ENCODE results near the gene RRBP1. TPM values are rescaled to one million over a fixed set of nuclear protein-coding genes. Genes with fewer than 3 reads are reported as not detected.
"Not testable (repeated sequence)": the region's sequence is repeated elsewhere in the genome, so short reads cannot be mapped to it uniquely, and the experiment has no call there.

RRBP1 gene
- total RNA-seq, 2 donors from 2014 or later: 191 to 212 TPM

DNA sequence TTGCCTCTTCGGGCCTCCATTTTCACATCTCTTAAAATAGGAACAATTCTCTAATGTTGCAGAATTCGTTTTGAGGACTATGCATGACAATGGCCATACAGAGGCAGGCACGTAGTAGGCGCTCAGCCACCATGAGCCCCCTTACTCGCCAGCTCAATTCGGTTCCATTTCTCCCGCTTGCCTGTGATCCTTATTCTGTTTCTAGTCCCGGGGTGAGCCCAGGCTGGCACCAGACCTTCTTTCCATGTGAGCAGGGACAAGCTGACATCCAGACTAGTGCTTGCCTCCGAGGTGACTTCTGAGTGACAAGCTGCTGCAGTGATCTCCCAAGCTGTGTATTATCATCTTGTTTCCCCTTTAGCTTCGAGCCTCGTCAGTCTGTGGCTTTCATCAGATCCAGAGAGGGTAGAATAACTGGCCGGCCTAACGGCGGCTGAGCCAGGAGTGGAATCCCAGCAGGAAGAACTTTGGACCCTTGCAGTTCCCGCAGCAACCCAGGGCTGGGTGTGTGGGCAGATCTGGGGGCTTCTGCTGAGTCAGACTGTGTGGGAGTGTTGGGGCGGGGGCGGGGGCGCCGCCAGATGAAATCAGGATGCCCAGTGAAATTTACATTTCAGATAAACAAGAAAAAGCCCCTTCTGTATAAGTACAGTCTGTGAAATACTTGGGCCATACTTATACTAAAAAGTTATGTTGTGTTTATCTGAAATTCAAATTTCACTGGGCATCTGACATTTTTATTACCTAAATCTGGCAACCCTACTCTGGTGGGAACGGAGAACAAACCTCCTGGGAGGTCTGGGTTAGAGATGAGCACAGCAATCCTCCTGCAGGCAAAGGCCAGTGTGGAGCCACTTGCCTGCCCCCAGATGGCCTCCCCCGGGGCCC, 28.6 kb upstream of the RRBP1 start:
- Histone ChIP-seq H3K4me3 (ENCODE audit: low read length) (no peak overlapping the region), H3K27ac (ENCODE audit: low read depth, low read length) (peak overlapping the region; percentile 7), H3K27me3 (ENCODE audit: control insufficient read depth, insufficient read depth, low read length, poor library complexity, severe bottlenecking) (no peaks in the 10 kb centered on the region), H3K36me3 (ENCODE audit: control insufficient read depth, insufficient read depth, low read length) (no peaks in the 10 kb centered on the region), H3K9ac (ENCODE audit: extremely low read depth, low read length, poor library complexity, severe bottlenecking) (no peak overlapping the region), H3K4me1 (ENCODE audit: control insufficient read depth, insufficient read depth, low read length) (peaks cover 23% of the 10 kb centered on the region), H3K9me3 (ENCODE audit: control insufficient read depth, low read length) (no peaks in the 10 kb centered on the region)
- H3K4me1 Mint-ChIP-seq: peaks cover 30% of the 10 kb centered on the region
- TF ChIP-seq, protein P1, sequence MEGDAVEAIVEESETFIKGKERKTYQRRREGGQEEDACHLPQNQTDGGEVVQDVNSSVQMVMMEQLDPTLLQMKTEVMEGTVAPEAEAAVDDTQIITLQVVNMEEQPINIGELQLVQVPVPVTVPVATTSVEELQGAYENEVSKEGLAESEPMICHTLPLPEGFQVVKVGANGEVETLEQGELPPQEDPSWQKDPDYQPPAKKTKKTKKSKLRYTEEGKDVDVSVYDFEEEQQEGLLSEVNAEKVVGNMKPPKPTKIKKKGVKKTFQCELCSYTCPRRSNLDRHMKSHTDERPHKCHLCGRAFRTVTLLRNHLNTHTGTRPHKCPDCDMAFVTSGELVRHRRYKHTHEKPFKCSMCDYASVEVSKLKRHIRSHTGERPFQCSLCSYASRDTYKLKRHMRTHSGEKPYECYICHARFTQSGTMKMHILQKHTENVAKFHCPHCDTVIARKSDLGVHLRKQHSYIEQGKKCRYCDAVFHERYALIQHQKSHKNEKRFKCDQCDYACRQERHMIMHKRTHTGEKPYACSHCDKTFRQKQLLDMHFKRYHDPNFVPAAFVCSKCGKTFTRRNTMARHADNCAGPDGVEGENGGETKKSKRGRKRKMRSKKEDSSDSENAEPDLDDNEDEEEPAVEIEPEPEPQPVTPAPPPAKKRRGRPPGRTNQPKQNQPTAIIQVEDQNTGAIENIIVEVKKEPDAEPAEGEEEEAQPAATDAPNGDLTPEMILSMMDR (conservative IDR thresholded peaks at IDR 0.05): no peak
- H3K9me3 Mint-ChIP-seq: no peaks in the 10 kb centered on the region
- H3K4me3 Mint-ChIP-seq: no peak overlapping the region
- no peak for DNase-seq
- H3K36me3 Mint-ChIP-seq (ENCODE audit: low read depth): no peaks in the 10 kb centered on the region
- whole genome bisulfite sequencing, 2 experiments (ENCODE audit: insufficient coverage in 1 of 2, insufficient read length in 1 of 2): 51 to 76% methylated on average over 8 to 21 of the region's 21 CpGs
- H3K27ac Mint-ChIP-seq: no peak overlapping the region
- H3K27me3 Mint-ChIP-seq (ENCODE audit: insufficient read depth): no peaks in the 10 kb centered on the region

DNA sequence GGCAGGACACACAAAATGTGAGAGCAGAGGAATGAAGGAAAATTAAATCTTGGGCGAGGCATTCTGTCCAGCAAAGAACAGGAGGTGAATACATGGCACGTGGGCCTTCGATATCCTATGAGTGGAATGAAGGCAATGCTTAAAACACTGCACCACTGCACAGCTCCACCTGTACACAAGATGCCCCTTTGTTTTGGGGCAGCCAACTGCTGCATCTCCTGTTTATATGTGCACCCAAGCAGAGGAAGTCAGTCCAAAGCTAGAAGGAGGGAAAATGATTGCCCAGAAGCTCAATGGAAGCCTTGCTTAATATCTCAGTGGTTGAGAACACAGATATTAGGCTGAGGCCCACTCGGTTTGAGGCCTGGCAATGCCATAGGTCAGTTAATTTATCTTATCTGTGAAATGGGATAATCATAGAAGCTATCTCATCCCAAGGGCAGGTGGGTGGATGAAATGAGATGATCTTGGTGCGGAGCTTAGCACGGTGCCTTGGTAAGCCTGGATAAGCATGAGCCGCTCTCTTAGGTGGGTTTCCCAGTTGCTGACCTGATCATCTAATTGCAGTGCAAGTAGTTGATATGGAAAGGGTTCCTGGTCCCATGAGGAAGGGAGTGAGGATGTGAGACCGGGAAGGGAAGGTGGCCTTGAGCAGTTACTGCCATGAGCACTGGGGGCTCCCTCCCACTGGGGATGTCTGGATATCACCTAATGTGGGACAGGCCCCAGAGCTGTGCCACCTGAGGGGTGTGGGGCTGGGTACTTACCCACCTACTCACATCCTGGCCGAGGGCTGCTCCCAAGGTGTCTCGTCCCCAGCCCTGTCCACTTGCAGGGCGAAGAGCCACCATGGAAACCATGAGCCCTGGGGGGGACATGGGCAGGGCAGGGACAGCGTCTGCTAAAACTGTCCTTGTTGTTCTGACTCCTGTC, 27.6 kb upstream of the RRBP1 start:
- no peak overlapping the region for H3K4me3 Mint-ChIP-seq
- H3K9ac ChIP-seq (ENCODE audit: extremely low read depth, low read length, poor library complexity, severe bottlenecking): no peak overlapping the region
- peaks cover 30% of the 10 kb centered on the region for H3K4me1 Mint-ChIP-seq
- TF ChIP-seq, protein P1 (conservative IDR thresholded peaks at IDR 0.05): no peak
- peaks cover 23% of the 10 kb centered on the region for H3K4me1 ChIP-seq (ENCODE audit: control insufficient read depth, insufficient read depth, low read length)
- 88 to 97% methylated on average over 6 to 12 of the region's 12 CpGs for WGBS, 2 experiments (ENCODE audit: insufficient coverage in 1 of 2, insufficient read length in 1 of 2)
- no peak for DNase-seq
- H3K27ac ChIP-seq (ENCODE audit: low read depth, low read length): no peak overlapping the region
- H3K4me3 ChIP-seq (ENCODE audit: low read length): no peak overlapping the region
- no peaks in the 10 kb centered on the region for H3K27me3 ChIP-seq (ENCODE audit: control insufficient read depth, insufficient read depth, low read length, poor library complexity, severe bottlenecking)
- no peaks in the 10 kb centered on the region for H3K36me3 Mint-ChIP-seq (ENCODE audit: low read depth)
- no peaks in the 10 kb centered on the region for H3K27me3 Mint-ChIP-seq (ENCODE audit: insufficient read depth)
- no peak overlapping the region for H3K27ac Mint-ChIP-seq
- H3K9me3 Mint-ChIP-seq: no peaks in the 10 kb centered on the region
- H3K9me3 ChIP-seq (ENCODE audit: control insufficient read depth, low read length): no peaks in the 10 kb centered on the region
- no peaks in the 10 kb centered on the region for H3K36me3 ChIP-seq (ENCODE audit: control insufficient read depth, insufficient read depth, low read length)

DNA sequence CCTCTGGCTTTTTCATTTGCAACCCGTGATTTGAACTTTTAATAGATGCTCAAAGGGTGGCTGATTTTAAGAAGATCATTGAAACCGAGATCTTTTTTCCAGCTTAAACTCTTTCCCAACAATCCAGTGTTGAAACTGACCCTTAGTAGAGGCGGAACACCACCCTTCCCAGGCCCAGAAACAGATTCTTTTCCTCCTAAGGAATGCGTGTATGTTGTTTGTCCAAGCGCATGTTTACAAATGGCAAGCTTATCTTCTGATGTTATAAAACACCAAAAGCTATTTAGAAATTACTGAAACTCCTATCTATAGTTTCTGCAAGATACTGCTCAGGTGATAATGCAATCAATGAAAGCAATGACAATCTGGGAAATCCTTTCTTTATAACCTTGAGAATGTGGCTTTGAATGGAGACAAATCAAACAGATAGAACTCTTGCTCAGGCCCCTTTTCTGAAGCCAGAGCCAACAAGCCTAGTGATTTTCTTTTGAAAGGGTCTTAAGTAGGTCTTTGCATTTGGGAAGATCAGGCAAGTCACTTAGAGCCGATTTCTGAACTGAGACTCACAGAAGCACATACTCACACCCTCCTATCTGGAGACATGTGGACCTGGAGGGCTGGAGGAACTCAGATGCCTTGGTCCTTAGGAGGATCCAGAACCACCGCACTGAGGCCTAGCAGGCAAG, 26.8 kb upstream of the RRBP1 start:
- no peak overlapping the region for H3K27ac ChIP-seq (ENCODE audit: low read depth, low read length)

DNA sequence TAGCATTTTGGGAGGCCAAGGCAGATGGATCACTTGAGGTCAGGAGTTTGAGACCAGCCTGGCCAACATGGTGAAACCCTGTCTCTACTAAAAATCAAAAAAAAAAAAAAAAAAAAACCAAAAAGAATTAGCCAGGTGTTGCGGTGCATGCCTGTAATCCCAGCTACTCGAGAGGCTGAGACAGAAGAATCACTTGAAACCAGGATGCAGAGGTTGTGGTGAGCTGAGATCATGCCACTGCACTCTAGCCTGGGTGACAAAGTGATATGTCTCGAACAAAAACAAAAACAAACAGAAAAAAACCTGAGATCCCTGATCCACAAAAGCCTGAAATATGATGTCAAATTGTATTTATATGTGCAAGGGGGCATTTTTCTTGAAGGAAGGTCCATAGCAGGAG, 25.9 kb upstream of the RRBP1 start:
- H3K27ac ChIP-seq (ENCODE audit: low read depth, low read length); H3K9ac ChIP-seq (ENCODE audit: extremely low read depth, low read length, poor library complexity, severe bottlenecking); H3K9me3 Mint-ChIP-seq; DNase-seq; H3K27me3 Mint-ChIP-seq (ENCODE audit: insufficient read depth); H3K4me3 Mint-ChIP-seq; H3K27me3 ChIP-seq (ENCODE audit: control insufficient read depth, insufficient read depth, low read length, poor library complexity, severe bottlenecking); H3K9me3 ChIP-seq (ENCODE audit: control insufficient read depth, low read length); H3K4me3 ChIP-seq (ENCODE audit: low read length); H3K27ac Mint-ChIP-seq; H3K36me3 ChIP-seq (ENCODE audit: control insufficient read depth, insufficient read depth, low read length); H3K36me3 Mint-ChIP-seq (ENCODE audit: low read depth): not testable (repeated sequence)
- WGBS, 2 experiments (ENCODE audit: insufficient coverage in 1 of 2, insufficient read length in 1 of 2): 78 to 99% methylated on average over 2 to 3 of the region's 3 CpGs
- peaks cover 23% of the 10 kb centered on the region for H3K4me1 ChIP-seq (ENCODE audit: control insufficient read depth, insufficient read depth, low read length)
- peaks cover 30% of the 10 kb centered on the region for H3K4me1 Mint-ChIP-seq

More for the DNA sequence above, 26.8 kb upstream of the RRBP1 start:
- TF ChIP-seq, protein P1 (conservative IDR thresholded peaks at IDR 0.05): no peak
- no peaks in the 10 kb centered on the region for H3K36me3 ChIP-seq (ENCODE audit: control insufficient read depth, insufficient read depth, low read length)
- Mint-ChIP-seq H3K4me1 (peaks cover 30% of the 10 kb centered on the region), H3K36me3 (ENCODE audit: low read depth) (no peaks in the 10 kb centered on the region), H3K27me3 (ENCODE audit: insufficient read depth) (no peaks in the 10 kb centered on the region), H3K27ac (no peak overlapping the region), H3K9me3 (no peaks in the 10 kb centered on the region), H3K4me3 (no peak overlapping the region)
- no peak overlapping the region for H3K9ac ChIP-seq (ENCODE audit: extremely low read depth, low read length, poor library complexity, severe bottlenecking)
- H3K27me3 ChIP-seq (ENCODE audit: control insufficient read depth, insufficient read depth, low read length, poor library complexity, severe bottlenecking): no peaks in the 10 kb centered on the region
- DNase-seq: no peak
- no peaks in the 10 kb centered on the region for H3K9me3 ChIP-seq (ENCODE audit: control insufficient read depth, low read length)
- 90 to 100% methylated on average over 4 to 7 of the region's 7 CpGs for WGBS, 2 experiments (ENCODE audit: insufficient coverage in 1 of 2, insufficient read length in 1 of 2)
- no peak overlapping the region for H3K4me3 ChIP-seq (ENCODE audit: low read length)
- H3K4me1 ChIP-seq (ENCODE audit: control insufficient read depth, insufficient read depth, low read length): peaks cover 23% of the 10 kb centered on the region

Measured in endodermal cell (in vitro differentiated cells).